Measurements from ENCODE around the gene NAT8.
"Not testable (repeated sequence)": the region's sequence is repeated elsewhere in the genome, so short reads cannot be mapped to it uniquely, and the experiment has no call there.

Gene NAT8

GRCh38 chr2:73638429-73638828 lies 3.8 kb downstream of the NAT8 start:
- TF ChIP-seq CTCF (IDR thresholded peaks at IDR 0.05; ENCODE audit: low read depth, low read length, missing control alignments) = no peak
- no peak for DNase-seq (ENCODE audit: low read depth)

GRCh38 chr2:73636977-73637376 lies 5.2 kb downstream of the NAT8 start:
- not testable (repeated sequence) for H3K4me3 ChIP-seq (ENCODE audit: low read depth, low read length); DNase-seq (ENCODE audit: low read depth)

More at GRCh38 chr2:73638429-73638828, 3.8 kb downstream of the NAT8 start:
- H3K4me3 ChIP-seq (ENCODE audit: low read depth, low read length) = no peak overlapping the region

- not testable (repeated sequence) for DNase-seq (ENCODE audit: low read depth); H3K4me3 ChIP-seq (ENCODE audit: low read depth, low read length)
- peak; percentile 51 for TF ChIP-seq CTCF (IDR thresholded peaks at IDR 0.05; ENCODE audit: low read depth, low read length, missing control alignments)
Observed at GRCh38 chr2:73630662-73631266, 11.5 kb downstream of the NAT8 start.

DNA sequence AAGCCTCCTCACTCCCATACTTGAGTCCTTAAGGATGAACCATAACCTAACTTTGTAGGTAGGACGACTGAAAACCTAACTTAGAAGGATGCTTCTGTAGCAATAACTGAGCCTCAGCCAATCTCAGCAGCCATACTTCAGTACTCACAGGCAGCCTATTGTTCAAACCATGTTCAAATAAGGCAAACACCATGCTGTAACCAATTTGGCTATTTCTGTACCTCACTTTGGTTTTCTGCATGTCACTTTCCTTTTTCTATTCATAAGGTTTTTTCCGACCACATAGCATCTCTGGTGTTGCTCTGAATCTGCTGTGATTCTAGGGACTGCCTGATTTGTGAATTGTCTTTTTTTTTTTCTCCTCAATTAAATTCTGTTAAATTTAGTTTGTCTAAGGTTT lies 13.7 kb downstream of the NAT8 start:
- not testable (repeated sequence) for DNase-seq (ENCODE audit: low read depth); H3K4me3 ChIP-seq (ENCODE audit: low read depth, low read length)

- DNase-seq (ENCODE audit: low read depth); H3K4me3 ChIP-seq (ENCODE audit: low read depth, low read length): not testable (repeated sequence)
Observed at GRCh38 chr2:73626237-73626636, 16.0 kb downstream of the NAT8 start.

- not testable (repeated sequence) for H3K4me3 ChIP-seq (ENCODE audit: low read depth, low read length); DNase-seq (ENCODE audit: low read depth)
Observed at GRCh38 chr2:73624625-73625024, 17.6 kb downstream of the NAT8 start.

- DNase-seq (ENCODE audit: low read depth); H3K4me3 ChIP-seq (ENCODE audit: low read depth, low read length): not testable (repeated sequence)
Observed at GRCh38 chr2:73624036-73624435, 18.2 kb downstream of the NAT8 start.

DNA sequence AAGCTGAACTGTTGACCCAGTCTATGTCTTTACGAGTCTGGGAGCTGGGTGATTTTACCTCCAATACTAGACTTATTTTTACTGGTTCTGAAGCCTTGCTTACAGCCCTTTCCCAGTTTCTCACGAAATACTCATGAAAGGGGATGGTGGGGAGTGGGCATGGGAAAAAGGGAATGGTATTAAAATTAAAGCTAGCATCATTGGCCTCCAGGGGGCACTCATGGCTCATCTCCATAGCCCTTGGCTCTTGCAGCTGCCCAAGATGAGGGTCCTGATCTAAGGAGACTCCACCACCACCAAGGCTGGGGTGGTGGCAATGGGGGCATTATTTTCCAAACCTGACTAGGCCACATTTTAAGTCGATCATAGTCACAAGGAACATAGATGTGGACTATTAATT lies 22.3 kb downstream of the NAT8 start:
- not testable (repeated sequence) for H3K4me3 ChIP-seq (ENCODE audit: low read depth, low read length); DNase-seq (ENCODE audit: low read depth)
- TF ChIP-seq CTCF (IDR thresholded peaks at IDR 0.05; ENCODE audit: low read depth, low read length, missing control alignments) = peak; percentile 51

GRCh38 chr2:73614997-73615396 lies 27.2 kb downstream of the NAT8 start:
- DNase-seq (ENCODE audit: low read depth) = no peak
- no peak for TF ChIP-seq CTCF (IDR thresholded peaks at IDR 0.05; ENCODE audit: low read depth, low read length, missing control alignments)
- H3K4me3 ChIP-seq (ENCODE audit: low read depth, low read length) = no peak overlapping the region

GRCh38 chr2:73614105-73614504 lies 28.1 kb downstream of the NAT8 start:
- no peak for DNase-seq (ENCODE audit: low read depth)
- TF ChIP-seq CTCF (IDR thresholded peaks at IDR 0.05; ENCODE audit: low read depth, low read length, missing control alignments) = no peak
- no peak overlapping the region for H3K4me3 ChIP-seq (ENCODE audit: low read depth, low read length)
